Lung (tissue), 12 donors: ENCODE results near the gene TEAD4. TPM values are rescaled to one million over a fixed set of nuclear protein-coding genes. Genes with fewer than 3 reads are reported as not detected.

Experiments used
- ATAC-seq: fragments of 200-7000 bp; cut with Tn5 transposase; one replicate; pipeline ENCODE4 v1.9.1; 2020; ENCODE audit warnings: moderate number of reproducible peaks; ENCODE audit not compliant: insufficient read depth, low FRiP score
- DNase-seq, 3 donors: peaks; one replicate each; pipeline ENCODE4 v3.0.0-alpha.2; 2013 to 2017
- H3K27ac ChIP-seq, 2 donors: one replicate each; pipeline ENCODE4 v1.5.1; 2013; ENCODE audit warnings: mild to moderate bottlenecking in 2 of 2, moderate library complexity in 2 of 2, control low read depth in 1 of 2, inconsistent platforms in 1 of 2, low read depth in 1 of 2, low read length in 1 of 2
- H3K27me3 ChIP-seq, 3 donors: one replicate each; pipeline ENCODE4 v1.5.1; 2013; ENCODE audit warnings: low read length in 2 of 3; ENCODE audit not compliant: control insufficient read depth in 3 of 3, insufficient read depth in 3 of 3
- H3K36me3 ChIP-seq, 4 donors: one replicate each; pipeline ENCODE4 v1.5.1; 2013; ENCODE audit warnings: low read length in 4 of 4, mild to moderate bottlenecking in 1 of 4, moderate library complexity in 1 of 4; ENCODE audit not compliant: control insufficient read depth in 4 of 4, insufficient read depth in 4 of 4
- H3K4me1 ChIP-seq, 5 donors: one replicate each; pipeline ENCODE4 v1.5.1; 2013; ENCODE audit warnings: low read length in 5 of 5, mild to moderate bottlenecking in 2 of 5, moderate library complexity in 1 of 5; ENCODE audit not compliant: control insufficient read depth in 5 of 5, insufficient read depth in 5 of 5
- H3K4me3 ChIP-seq: one replicate; pipeline ENCODE4 v1.5.1; 2013; ENCODE audit warnings: mild to moderate bottlenecking, control low read depth, moderate library complexity
- H3K9ac ChIP-seq, 2 donors: one replicate each; pipeline ENCODE4 v1.5.1; 2013; ENCODE audit warnings: low read length in 2 of 2, control low read depth in 1 of 2; ENCODE audit not compliant: insufficient read depth in 1 of 2
- H3K9me3 ChIP-seq, 4 donors: one replicate each; pipeline ENCODE4 v1.5.1; 2013; ENCODE audit warnings: low read length in 3 of 4, mild to moderate bottlenecking in 1 of 4, moderate library complexity in 1 of 4; ENCODE audit not compliant: control insufficient read depth in 4 of 4, insufficient read depth in 3 of 4
- WGBS, 2 donors: extraction: QIAGEN DNeasy Blood & Tissue Kit; methylation state at CpG; one replicate each; pipeline ENCODE4 v1.1.7; 2013; 5-methylcytosine and 5-hydroxymethylcytosine counted together
- polyA plus RNA-seq, 2 donors: library from polyadenylated mRNA; stranded (reverse); fragments of 200-250 nt; gene quantifications; one replicate each; pipeline ENCODE4 v1.2.1, GENCODE V29; 2013
- total RNA-seq, 2 donors: library from RNA; depleted of rRNA in 1 of 2; stranded (reverse); fragments of >200 nt in 1 of 2; gene quantifications; one replicate each; pipeline ENCODE4 v1.2.1, GENCODE V29; 2014 to 2021
- TF ChIP-seq, protein P1 (sequence below): IDR thresholded peaks from 2 replicates; pipeline ENCODE4 v1.5.1; 2012; ENCODE audit warnings: mild to moderate bottlenecking; ENCODE audit errors: control extremely low read depth, extremely low read depth
- donor health status: control.
- donor health status: control.
- donor health status: Bipolar disorder and iron deficiency.
- donor health status: healthy.
- donor health status: DM: yes; HTN: yes; CAD: no.

Gene TEAD4
- total and polyA plus RNA-seq, 4 donors = 7.1 to 36.3 (median 28.8) TPM

DNA sequence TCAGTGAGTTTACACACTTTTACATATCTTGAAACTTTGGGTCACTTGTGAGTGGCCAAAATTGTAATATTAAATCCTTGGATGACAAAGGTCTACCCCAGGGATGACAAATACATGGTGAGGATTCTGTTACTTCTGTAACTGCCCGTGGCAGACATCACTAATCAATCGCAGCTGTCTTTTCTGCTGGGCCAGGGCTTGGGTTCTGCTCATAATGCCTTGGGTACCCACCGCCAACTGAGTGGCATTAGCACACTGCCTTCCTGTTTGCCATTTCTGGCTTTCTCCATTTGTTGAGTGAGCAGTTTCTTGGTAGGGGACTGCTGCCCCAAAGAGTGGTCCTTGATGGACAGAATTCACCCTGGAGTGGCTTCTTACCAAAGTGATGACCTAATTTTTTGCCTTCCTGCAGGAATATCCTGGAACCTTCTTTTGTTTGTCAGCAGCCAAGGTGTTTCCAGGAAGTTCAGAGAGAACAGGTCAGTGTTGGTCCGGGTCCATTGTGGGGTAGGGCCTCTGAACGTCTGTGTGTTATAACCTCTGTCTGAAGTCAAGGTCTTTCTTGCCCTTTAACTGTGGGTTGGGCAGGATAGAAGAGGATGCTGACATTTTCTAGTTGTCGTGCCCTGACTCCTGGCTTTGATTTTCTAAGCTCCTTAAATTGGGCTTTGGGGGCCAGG is 124.2 kb downstream of the TEAD4 start:
- H3K4me3 ChIP-seq = no peak overlapping the region
- WGBS, 2 donors = 68 to 69% methylated on average over 6 of the region's 6 CpGs
- no peaks in the 10 kb centered on the region for H3K27me3 ChIP-seq
- H3K36me3 ChIP-seq = peaks cover 0 to 8% (median 4%) of the 10 kb centered on the region in 4 donors
- TF ChIP-seq, protein P1, sequence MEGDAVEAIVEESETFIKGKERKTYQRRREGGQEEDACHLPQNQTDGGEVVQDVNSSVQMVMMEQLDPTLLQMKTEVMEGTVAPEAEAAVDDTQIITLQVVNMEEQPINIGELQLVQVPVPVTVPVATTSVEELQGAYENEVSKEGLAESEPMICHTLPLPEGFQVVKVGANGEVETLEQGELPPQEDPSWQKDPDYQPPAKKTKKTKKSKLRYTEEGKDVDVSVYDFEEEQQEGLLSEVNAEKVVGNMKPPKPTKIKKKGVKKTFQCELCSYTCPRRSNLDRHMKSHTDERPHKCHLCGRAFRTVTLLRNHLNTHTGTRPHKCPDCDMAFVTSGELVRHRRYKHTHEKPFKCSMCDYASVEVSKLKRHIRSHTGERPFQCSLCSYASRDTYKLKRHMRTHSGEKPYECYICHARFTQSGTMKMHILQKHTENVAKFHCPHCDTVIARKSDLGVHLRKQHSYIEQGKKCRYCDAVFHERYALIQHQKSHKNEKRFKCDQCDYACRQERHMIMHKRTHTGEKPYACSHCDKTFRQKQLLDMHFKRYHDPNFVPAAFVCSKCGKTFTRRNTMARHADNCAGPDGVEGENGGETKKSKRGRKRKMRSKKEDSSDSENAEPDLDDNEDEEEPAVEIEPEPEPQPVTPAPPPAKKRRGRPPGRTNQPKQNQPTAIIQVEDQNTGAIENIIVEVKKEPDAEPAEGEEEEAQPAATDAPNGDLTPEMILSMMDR = no peak
- H3K27ac ChIP-seq = peak overlapping the region; percentile 41 to 64
- no peaks in the 10 kb centered on the region for H3K9me3 ChIP-seq
- H3K4me1 ChIP-seq = peaks cover 6 to 32% (median 8%) of the 10 kb centered on the region in 5 donors
- no peak overlapping the region for H3K9ac ChIP-seq
- DNase-seq (no peak), ATAC-seq (no peak)

DNA sequence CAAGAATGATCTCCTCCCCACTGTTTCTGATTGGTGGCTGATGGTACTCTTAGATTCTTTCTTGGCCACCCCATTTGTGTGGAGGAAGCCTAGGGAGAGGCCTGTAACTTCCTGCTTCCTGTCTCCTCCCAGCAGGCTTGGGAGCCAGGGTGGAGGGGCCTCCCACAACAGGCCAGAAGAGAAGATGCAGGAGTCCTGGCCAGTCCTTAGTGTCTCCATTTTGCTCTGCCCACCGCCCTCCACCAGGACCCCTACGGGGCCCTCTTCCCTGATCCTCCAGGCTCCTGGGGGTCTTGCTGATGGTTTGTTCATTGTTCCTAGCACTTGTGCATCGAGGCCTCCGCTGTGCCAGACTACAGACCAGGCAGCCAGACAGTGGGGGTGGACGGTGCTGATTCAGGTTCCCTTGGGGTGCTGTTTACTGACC is 124.7 kb downstream of the TEAD4 start:
- TF ChIP-seq, protein P1 = no peak
- ATAC-seq (peak; percentile 27), DNase-seq (no peak)
- H3K9me3 ChIP-seq = no peaks in the 10 kb centered on the region
- peaks cover 4 to 35% (median 7%) of the 10 kb centered on the region in 5 donors for H3K4me1 ChIP-seq
- peaks cover 0 to 8% (median 4%) of the 10 kb centered on the region in 4 donors for H3K36me3 ChIP-seq
- no peak overlapping the region for H3K4me3 ChIP-seq
- 82 to 92% methylated on average over 5 of the region's 5 CpGs for WGBS, 2 donors
- peak overlapping the region; percentile 47 to 64 for H3K27ac ChIP-seq
- H3K9ac ChIP-seq = no peak overlapping the region
- H3K27me3 ChIP-seq = no peaks in the 10 kb centered on the region

DNA sequence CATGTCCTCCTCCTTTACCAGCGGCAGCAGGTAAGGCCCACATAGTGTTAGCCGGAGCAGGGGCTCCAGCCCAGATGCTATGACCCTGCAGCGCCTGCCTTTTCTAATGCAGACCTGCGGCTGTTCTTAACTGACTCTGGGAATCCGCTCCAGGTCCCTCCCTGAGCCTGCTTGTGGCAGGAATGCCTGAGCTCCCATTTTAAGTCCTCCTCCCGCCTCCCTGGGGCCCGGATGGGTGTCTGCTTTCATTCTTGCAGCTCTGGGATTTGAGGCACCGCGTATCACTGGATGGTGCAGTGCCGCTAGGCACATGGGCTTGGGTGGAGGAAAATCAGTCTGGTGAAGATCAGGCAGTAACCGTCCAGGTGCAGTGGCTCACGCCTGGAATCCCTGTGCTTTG is 125.5 kb downstream of the TEAD4 start:
- H3K9me3 ChIP-seq = no peaks in the 10 kb centered on the region
- no peak overlapping the region for H3K4me3 ChIP-seq
- no peak for ATAC-seq
- peaks cover 4 to 35% (median 7%) of the 10 kb centered on the region in 5 donors for H3K4me1 ChIP-seq
- H3K9ac ChIP-seq = no peak overlapping the region
- peaks cover 0 to 8% (median 4%) of the 10 kb centered on the region in 4 donors for H3K36me3 ChIP-seq
- H3K27ac ChIP-seq = no peak overlapping the region
- H3K27me3 ChIP-seq = no peaks in the 10 kb centered on the region
- TF ChIP-seq, protein P1 = no peak
- 90 to 91% methylated on average over 12 of the region's 12 CpGs for WGBS, 2 donors
- no peak for DNase-seq
